ENCODE results near the gene MYL5. TPM values are rescaled to one million over a fixed set of nuclear protein-coding genes. Genes with fewer than 3 reads are reported as not detected.

Gene MYL5
- total and polyA plus RNA-seq, 3 experiments from 2014 or later: 5.2 to 19.5 (median 17.1) TPM

DNA sequence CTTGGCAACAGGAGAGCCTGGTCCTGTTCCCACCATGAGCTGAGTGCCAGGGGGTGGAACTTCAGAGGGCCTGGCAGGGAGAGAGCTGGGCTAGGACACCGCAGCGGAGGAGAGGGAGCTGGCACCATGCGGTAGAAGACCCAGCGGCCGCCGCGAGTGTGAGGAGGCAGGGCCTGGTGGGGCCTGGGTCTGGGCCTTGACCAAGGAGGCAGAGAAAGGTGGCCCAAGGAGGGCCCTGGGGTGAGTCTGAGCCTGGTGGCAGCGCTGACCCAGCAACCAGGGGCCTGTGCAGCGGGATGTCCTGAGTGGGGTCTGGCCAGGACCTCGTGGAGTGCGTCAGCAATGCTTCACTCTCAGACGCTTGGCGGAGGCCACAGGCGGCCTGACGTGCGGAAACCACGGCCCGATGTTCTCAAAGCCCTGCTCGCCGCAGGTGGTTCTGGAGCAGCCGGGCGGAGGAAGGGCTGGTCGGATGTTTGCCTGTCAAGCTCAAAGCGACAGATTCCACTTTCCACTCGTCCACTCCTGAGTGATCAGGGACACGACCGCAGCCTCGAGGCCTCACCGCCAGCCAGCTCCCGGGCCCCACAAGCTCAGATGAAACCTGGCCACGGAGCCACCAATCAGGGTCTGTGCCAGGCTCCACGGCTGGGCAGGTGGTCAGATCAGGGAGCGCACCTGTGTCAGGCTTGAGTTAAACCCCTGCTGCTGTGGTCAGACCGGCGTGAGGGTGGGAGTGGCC is 21.1 kb upstream of the MYL5 start:
- H3K4me3 Mint-ChIP-seq: no peak overlapping the region
- H3K27me3 ChIP-seq (ENCODE audit: insufficient read depth, low read length, poor library complexity, severe bottlenecking): no peaks in the 10 kb centered on the region
- H3K27me3 Mint-ChIP-seq: peaks cover 4 to 12% of the 10 kb centered on the region in 2 donors
- no peak overlapping the region for H3K27ac ChIP-seq (ENCODE audit: low read depth, low read length)
- POLR2A ChIA-PET: no interaction called here
- H3K36me3 ChIP-seq (ENCODE audit: insufficient read depth, low read length): no peaks in the 10 kb centered on the region
- no peaks in the 10 kb centered on the region for H3K4me1 Mint-ChIP-seq
- no peaks in the 10 kb centered on the region for H3K36me3 Mint-ChIP-seq
- no peaks in the 10 kb centered on the region for H3K4me1 ChIP-seq (ENCODE audit: insufficient read depth, low read length)
- no peak overlapping the region for H3K27ac Mint-ChIP-seq
- CTCF ChIA-PET: no interaction called here
- H3K9me3 Mint-ChIP-seq: no peaks in the 10 kb centered on the region
- H3K9me3 ChIP-seq (ENCODE audit: low read length): no peaks in the 10 kb centered on the region
- peak in 1 of 5 donors; percentile 38 for DNase-seq
- no peak overlapping the region for H3K4me3 ChIP-seq (ENCODE audit: low read length)

DNA sequence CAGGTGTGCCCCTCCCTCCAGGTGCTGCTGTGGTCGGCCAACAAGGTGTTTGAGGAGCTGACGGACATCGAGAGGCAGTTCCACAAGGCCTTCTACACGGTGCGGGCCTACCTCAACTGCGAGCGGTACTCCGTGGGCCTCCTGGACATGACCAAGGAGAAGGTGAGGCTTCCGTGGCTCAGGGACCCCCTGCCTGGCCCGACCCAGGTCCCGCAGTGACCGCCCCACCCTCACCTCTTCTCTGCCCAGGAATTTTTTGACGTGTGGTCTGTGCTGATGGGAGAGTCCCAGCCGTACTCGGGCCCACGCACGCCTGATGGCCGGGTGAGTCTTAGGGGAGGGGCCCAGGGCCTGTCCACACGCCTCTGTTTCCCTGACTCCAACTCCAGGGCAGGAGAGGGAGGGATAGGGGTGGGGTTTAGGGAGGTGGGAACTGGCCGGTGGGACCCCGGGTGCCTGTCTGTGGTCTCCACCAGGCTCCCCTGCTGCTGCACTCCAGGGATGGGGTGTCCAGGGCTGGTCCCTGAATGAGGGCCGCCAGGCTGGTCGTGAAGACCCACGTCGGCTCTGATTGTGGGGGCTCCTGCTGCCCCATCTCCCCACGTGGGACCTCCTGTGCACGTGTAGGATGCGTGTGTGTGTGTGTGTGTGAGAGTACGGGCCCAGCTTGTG is 20.4 kb upstream of the MYL5 start:
- H3K9me3 ChIP-seq (ENCODE audit: low read length): no peaks in the 10 kb centered on the region
- no peaks in the 10 kb centered on the region for H3K4me1 ChIP-seq (ENCODE audit: insufficient read depth, low read length)
- H3K27ac ChIP-seq (ENCODE audit: low read depth, low read length): no peak overlapping the region
- Mint-ChIP-seq H3K4me1 (no peaks in the 10 kb centered on the region), H3K27me3 (peaks cover 3 to 10% of the 10 kb centered on the region in 2 donors), H3K4me3 (no peak overlapping the region), H3K27ac (no peak overlapping the region), H3K36me3 (no peaks in the 10 kb centered on the region), H3K9me3 (no peaks in the 10 kb centered on the region)
- no peak overlapping the region for H3K4me3 ChIP-seq (ENCODE audit: low read length)
- ChIA-PET CTCF (no interaction called here), POLR2A (no interaction called here)
- peak in 1 of 5 donors; percentile 39 for DNase-seq
- no peaks in the 10 kb centered on the region for H3K36me3 ChIP-seq (ENCODE audit: insufficient read depth, low read length)
- H3K27me3 ChIP-seq (ENCODE audit: insufficient read depth, low read length, poor library complexity, severe bottlenecking): no peaks in the 10 kb centered on the region

GRCh38 chr4:654503-654845 is 19.9 kb upstream of the MYL5 start:
- H3K4me1 ChIP-seq (ENCODE audit: insufficient read depth, low read length): no peaks in the 10 kb centered on the region
- Mint-ChIP-seq H3K27ac (no peak overlapping the region), H3K4me3 (no peak overlapping the region), H3K27me3 (peaks cover 0 to 8% of the 10 kb centered on the region in 2 donors), H3K4me1 (no peaks in the 10 kb centered on the region), H3K36me3 (peaks cover 0 to 2% (median 0%) of the 10 kb centered on the region in 3 donors), H3K9me3 (no peaks in the 10 kb centered on the region)
- no peak for DNase-seq
- H3K4me3 ChIP-seq (ENCODE audit: low read length): no peak overlapping the region
- POLR2A ChIA-PET: no interaction called here
- H3K27me3 ChIP-seq (ENCODE audit: insufficient read depth, low read length, poor library complexity, severe bottlenecking): no peaks in the 10 kb centered on the region
- H3K36me3 ChIP-seq (ENCODE audit: insufficient read depth, low read length): no peaks in the 10 kb centered on the region
- no peaks in the 10 kb centered on the region for H3K9me3 ChIP-seq (ENCODE audit: low read length)
- no peak overlapping the region for H3K27ac ChIP-seq (ENCODE audit: low read depth, low read length)
- CTCF ChIA-PET: no interaction called here

GRCh38 chr4:654871-655463 is 19.4 kb upstream of the MYL5 start:
- H3K9me3 Mint-ChIP-seq: no peaks in the 10 kb centered on the region
- H3K27me3 ChIP-seq (ENCODE audit: insufficient read depth, low read length, poor library complexity, severe bottlenecking): no peaks in the 10 kb centered on the region
- ChIA-PET CTCF (no interaction called here), POLR2A (no interaction called here)
- no peaks in the 10 kb centered on the region for H3K36me3 ChIP-seq (ENCODE audit: insufficient read depth, low read length)
- H3K4me3 ChIP-seq (ENCODE audit: low read length): no peak overlapping the region
- DNase-seq: peak in 1 of 5 donors; percentile 30
- peaks cover 0 to 3% (median 0%) of the 10 kb centered on the region in 3 donors for H3K4me1 Mint-ChIP-seq
- H3K27ac ChIP-seq (ENCODE audit: low read depth, low read length): no peak overlapping the region
- H3K4me1 ChIP-seq (ENCODE audit: insufficient read depth, low read length): no peaks in the 10 kb centered on the region
- H3K27me3 Mint-ChIP-seq: peaks cover 0 to 8% of the 10 kb centered on the region in 2 donors
- no peak overlapping the region for H3K4me3 Mint-ChIP-seq
- peaks cover 0 to 2% (median 0%) of the 10 kb centered on the region in 3 donors for H3K36me3 Mint-ChIP-seq
- H3K9me3 ChIP-seq (ENCODE audit: low read length): no peaks in the 10 kb centered on the region
- no peak overlapping the region for H3K27ac Mint-ChIP-seq

GRCh38 chr4:655464-656151 is 18.7 kb upstream of the MYL5 start:
- DNase-seq: peak in 1 of 5 donors; percentile 22
- H3K4me3 Mint-ChIP-seq: no peak overlapping the region
- H3K9me3 Mint-ChIP-seq: no peaks in the 10 kb centered on the region
- ChIA-PET POLR2A (no interaction called here), CTCF (no interaction called here)
- Histone ChIP-seq H3K4me1 (ENCODE audit: insufficient read depth, low read length) (no peaks in the 10 kb centered on the region), H3K27me3 (ENCODE audit: insufficient read depth, low read length, poor library complexity, severe bottlenecking) (no peaks in the 10 kb centered on the region), H3K4me3 (ENCODE audit: low read length) (no peak overlapping the region), H3K9me3 (ENCODE audit: low read length) (no peaks in the 10 kb centered on the region), H3K27ac (ENCODE audit: low read depth, low read length) (no peak overlapping the region), H3K36me3 (ENCODE audit: insufficient read depth, low read length) (no peaks in the 10 kb centered on the region)
- peaks cover 0 to 4% (median 0%) of the 10 kb centered on the region in 3 donors for H3K4me1 Mint-ChIP-seq
- no peak overlapping the region for H3K27ac Mint-ChIP-seq
- H3K27me3 Mint-ChIP-seq: peaks cover 0 to 5% of the 10 kb centered on the region in 2 donors
- H3K36me3 Mint-ChIP-seq: peaks cover 0 to 2% (median 1%) of the 10 kb centered on the region in 3 donors

GRCh38 chr4:656436-657337 is 17.7 kb upstream of the MYL5 start:
- Mint-ChIP-seq H3K36me3 (peaks cover 0 to 2% (median 2%) of the 10 kb centered on the region in 3 donors), H3K4me3 (no peak overlapping the region), H3K4me1 (peaks cover 0 to 4% (median 2%) of the 10 kb centered on the region in 3 donors), H3K27ac (no peak overlapping the region), H3K9me3 (no peaks in the 10 kb centered on the region), H3K27me3 (peaks cover 0 to 4% of the 10 kb centered on the region in 2 donors)
- peak in 1 of 5 donors; percentile 45 for DNase-seq
- no peak overlapping the region for H3K27ac ChIP-seq (ENCODE audit: low read depth, low read length)
- ChIA-PET CTCF (no interaction called here), POLR2A (no interaction called here)
- no peak overlapping the region for H3K4me3 ChIP-seq (ENCODE audit: low read length)
- no peaks in the 10 kb centered on the region for H3K9me3 ChIP-seq (ENCODE audit: low read length)
- no peaks in the 10 kb centered on the region for H3K27me3 ChIP-seq (ENCODE audit: insufficient read depth, low read length, poor library complexity, severe bottlenecking)
- H3K4me1 ChIP-seq (ENCODE audit: insufficient read depth, low read length): no peaks in the 10 kb centered on the region
- no peaks in the 10 kb centered on the region for H3K36me3 ChIP-seq (ENCODE audit: insufficient read depth, low read length)

DNA sequence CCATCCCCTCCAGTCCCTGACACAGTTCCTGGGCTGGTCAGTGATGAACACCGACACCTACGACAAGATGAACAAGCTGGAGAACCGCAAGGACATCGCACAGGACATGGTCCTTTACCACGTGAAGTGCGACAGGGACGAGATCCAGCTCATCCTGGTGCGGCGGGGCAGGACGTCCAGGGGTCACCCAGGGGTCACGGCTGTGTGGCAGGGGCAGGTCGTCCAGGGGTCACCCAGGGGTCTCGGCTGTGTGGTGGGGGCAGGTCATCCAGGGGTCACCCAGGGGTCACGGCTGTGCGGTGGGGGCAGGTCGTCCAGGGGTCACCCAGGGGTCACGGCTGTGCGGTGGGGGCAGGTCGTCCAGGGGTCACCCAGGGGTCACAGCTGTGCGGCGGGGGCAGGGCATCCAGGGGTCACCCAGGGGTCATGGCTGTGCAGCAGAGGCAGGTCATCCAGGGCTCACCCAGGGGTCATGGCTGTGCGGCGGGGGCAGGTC is 17.0 kb upstream of the MYL5 start:
- no peak overlapping the region for H3K4me3 ChIP-seq (ENCODE audit: low read length)
- no peak for DNase-seq
- POLR2A ChIA-PET: no interaction called here
- Mint-ChIP-seq H3K27me3 (peaks cover 0 to 4% of the 10 kb centered on the region in 2 donors), H3K9me3 (no peaks in the 10 kb centered on the region), H3K4me3 (no peak overlapping the region), H3K27ac (no peak overlapping the region), H3K36me3 (peaks cover 0 to 2% (median 2%) of the 10 kb centered on the region in 3 donors), H3K4me1 (peaks cover 0 to 4% (median 2%) of the 10 kb centered on the region in 3 donors)
- H3K27ac ChIP-seq (ENCODE audit: low read depth, low read length): no peak overlapping the region
- CTCF ChIA-PET: no interaction called here
- no peaks in the 10 kb centered on the region for H3K4me1 ChIP-seq (ENCODE audit: insufficient read depth, low read length)
- H3K36me3 ChIP-seq (ENCODE audit: insufficient read depth, low read length): no peaks in the 10 kb centered on the region
- H3K9me3 ChIP-seq (ENCODE audit: low read length): no peaks in the 10 kb centered on the region
- H3K27me3 ChIP-seq (ENCODE audit: insufficient read depth, low read length, poor library complexity, severe bottlenecking): no peaks in the 10 kb centered on the region
